T-helper 1 cell (primary cell): ENCODE data around the gene PPFIA4.

Experiments
- DNase-seq, 5 donors: peaks; one replicate each; pipeline ENCODE4 v3.0.0-alpha.2; 2012 to 2020

Gene PPFIA4

GRCh38 chr1:203041351-203041932 lies 15.2 kb downstream of the PPFIA4 start:
- DNase-seq: no peak

DNA sequence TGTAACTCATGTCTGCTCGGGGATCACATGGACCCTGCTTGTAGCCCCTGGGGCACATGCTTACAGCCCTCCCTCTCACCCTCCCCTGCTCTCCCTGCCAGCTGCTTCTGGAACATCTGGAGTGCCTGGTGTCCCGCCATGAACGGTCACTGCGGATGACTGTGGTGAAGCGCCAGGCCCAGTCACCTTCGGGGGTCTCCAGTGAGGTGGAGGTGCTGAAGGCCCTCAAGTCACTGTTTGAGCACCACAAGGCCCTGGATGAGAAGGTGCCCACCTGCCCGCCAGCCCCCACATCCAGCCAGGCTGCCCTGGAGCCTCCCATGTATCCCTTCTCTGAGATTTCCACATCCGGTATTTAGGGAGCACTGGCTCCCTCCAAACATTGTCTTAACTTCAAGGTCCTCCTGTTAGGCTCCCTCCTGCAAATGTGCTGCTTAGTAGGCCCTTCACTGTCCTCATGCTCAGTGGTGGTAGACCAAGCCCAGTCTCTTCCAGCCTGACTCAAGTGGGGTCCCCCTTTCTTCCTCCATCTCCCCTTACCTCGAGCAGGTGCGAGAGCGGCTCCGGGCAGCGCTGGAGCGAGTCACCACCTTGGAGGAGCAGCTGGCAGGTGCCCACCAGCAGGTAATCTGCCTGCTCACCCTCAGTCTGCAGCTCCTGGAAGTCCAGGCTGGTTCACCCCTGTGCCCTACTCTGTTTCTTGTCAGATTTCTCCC lies 17.7 kb downstream of the PPFIA4 start:
- no peak for DNase-seq

DNA sequence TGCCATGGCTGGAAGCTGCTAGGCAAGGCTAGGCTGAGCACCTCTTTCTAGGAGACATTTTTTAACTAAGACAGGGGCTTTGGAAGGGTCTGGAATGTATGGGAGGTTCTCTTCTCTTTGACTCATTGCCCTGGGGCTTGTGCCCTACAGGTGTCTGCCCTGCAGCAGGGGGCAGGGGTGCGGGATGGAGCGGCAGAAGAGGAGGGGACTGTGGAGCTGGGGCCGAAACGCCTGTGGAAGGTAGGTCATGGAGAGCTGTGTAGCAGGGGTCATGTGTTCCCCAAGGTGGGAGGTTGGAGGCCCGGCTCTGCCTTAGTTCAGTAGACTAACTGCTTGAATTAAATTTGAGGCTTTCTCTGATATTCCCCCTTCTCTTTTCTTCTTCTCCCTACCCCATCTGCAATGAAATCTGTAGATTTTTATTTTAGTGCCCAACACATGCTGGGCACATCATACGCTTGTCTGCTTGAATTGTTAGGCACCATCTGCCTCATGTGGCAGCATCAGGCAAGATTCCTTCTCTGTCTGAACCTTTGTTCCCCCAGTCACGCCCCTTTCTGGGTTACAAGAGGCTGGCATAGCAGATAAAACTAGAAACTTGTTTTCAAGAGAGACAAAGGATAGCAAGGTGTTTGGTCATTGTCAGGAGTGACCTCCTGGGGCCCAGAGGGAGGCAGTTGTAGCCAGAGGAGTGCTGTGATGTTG lies 18.4 kb downstream of the PPFIA4 start:
- no peak for DNase-seq

DNA sequence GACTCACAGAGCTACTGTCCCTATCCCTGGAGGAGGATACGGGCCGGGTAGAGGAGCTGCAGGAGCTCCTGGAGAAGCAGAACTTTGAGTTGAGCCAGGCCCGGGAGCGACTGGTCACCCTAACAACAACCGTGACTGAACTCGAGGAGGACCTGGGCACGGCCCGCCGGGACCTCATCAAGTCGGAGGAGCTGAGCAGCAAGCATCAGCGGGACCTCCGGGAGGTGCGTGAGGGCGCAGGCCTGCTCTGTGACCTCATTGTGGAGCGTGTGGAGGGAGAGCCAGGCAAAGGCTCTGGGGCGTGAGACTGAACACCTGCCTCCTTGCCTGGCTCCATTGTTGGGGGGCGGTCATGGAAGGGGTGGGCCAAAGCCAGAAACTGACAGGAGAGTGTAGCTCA lies 19.0 kb downstream of the PPFIA4 start:
- no peak for DNase-seq

- no peak for DNase-seq
Observed at GRCh38 chr1:203045821-203046594, 19.7 kb downstream of the PPFIA4 start.

- DNase-seq: no peak
Observed at GRCh38 chr1:203046984-203047630, 20.8 kb downstream of the PPFIA4 start.

DNA sequence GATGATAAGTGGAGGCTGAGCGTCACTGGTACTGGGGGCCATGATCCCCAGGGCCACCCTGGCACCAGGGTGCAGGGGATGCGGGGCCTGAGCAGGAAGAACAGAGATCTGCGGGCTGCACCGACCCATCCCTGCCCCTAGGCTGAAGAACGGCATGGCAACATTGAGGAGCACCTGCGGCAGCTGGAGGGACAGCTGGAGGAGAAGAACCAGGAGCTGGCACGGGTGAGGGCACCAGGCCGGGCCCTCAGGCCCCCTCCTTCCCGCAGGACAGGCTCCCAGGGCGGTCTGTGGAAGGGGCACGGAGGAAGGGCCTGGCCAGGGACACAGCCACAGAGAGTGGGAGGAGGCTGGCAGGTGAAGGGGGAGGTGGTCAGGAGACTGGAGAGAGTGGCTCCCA lies 21.8 kb downstream of the PPFIA4 start:
- no peak for DNase-seq

DNA sequence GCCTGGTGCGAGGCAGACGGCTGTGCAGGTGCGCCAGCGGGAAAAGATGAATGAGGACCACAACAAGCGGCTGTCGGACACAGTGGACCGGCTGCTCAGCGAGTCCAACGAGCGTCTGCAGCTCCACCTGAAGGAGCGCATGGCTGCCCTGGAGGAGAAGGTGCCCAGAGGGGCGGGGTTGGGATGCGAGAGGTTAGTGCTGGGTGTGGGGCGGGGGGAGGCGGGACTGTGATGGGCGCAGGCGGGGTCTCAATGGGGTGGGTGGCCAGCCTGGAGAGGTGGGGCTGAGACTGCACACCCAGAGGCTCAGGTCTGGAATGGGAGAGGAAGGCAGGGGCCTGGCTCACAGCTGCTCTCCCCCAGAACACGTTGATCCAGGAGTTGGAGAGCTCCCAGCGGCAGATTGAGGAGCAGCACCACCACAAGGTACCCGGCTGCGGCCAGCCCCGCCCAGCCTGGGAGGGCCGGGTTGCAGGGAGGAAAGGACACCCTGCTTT lies 22.3 kb downstream of the PPFIA4 start:
- DNase-seq: no peak

DNA sequence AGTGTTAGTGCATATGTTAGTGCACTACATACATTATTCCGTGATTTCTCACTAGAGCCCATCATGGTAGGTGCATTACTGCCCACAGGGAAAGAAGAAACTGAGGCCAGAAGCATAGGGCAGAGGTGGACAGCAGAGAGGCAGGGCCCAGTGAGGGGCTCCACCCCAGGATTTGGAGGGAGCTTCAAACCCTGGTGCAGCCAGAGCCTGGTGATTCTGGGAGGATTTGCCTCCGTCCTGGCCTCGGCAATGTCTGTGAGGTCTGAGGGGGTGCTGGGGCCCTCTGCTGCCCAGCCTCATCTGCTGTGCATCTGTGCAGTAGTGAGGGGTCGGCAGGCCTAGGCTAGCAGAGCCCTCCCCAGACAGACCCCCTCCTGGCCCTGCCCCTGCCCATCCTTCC lies 22.8 kb downstream of the PPFIA4 start:
- no peak for DNase-seq

DNA sequence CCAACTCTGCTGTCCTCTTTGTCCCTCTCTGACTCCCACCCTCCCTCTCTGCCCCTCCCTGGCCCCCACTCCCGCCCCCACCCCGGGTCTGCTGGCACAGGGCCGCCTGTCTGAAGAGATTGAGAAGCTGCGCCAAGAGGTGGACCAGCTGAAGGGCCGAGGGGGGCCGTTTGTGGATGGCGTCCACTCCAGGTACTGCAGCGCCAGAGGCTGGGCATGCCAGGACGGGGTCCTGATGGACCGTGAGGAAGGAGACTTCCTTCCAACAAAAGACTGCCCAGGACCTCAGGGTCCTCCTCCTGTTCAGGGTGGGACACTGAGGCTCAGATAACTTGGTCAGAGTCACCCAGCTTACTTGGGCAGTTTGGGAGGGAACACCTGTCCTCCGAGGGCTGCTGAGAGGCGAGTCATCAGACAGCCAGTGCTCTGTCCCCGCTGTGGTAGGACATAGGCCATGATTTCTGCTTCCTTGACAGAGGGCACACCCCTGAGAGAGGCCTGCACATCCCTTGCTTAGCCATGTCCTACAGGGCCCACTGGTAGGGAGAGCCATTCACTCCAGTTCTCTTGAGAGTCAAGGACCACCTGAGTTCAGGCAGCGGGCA lies 23.4 kb downstream of the PPFIA4 start:
- no peak for DNase-seq

GRCh38 chr1:203050826-203051225 lies 24.5 kb downstream of the PPFIA4 start:
- no peak for DNase-seq

DNA sequence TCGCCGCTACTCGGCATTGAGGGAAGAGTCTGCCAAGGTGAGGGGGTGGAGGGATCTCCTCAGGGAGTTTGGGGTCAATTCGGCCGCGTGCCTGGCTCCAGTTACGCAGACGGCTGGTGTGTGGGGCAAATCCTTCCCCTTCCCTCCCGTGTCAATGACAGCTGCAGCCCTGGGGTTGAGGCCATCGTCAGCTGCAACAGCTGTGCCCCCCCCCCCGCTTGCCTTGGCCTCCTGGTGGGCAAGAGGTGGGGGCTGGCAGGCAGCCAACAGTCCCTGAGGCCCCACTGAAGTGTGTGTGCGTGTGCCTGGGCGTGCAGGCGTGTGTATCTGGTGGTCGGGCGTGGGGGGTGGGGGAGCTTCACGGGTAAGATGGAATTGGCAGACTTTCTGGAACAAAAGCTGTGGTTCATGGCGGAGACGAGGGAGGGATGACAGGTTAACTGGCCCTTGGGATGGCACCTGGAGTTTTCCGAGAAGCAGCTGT lies 25.6 kb downstream of the PPFIA4 start:
- DNase-seq: no peak

DNA sequence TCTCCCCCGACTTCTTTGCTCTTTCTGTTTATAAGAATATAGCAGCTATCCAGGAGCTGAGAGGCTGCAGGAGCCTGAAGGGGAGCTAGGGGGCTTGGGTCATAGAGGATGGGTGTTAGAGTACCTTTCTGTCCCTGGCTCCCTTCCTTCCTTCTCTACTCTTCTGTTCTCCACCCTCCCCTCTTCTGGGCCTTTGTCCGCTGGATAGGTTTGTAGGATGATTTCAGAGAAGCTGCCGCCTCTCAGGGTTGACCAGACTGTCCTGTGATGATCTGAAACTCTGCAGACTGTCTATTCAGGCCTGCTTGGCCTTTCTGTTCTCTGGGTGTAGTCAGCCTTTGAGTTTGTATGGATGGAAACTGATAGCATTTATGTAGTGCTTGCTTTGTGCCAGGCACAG lies 26.3 kb downstream of the PPFIA4 start:
- DNase-seq: no peak

DNA sequence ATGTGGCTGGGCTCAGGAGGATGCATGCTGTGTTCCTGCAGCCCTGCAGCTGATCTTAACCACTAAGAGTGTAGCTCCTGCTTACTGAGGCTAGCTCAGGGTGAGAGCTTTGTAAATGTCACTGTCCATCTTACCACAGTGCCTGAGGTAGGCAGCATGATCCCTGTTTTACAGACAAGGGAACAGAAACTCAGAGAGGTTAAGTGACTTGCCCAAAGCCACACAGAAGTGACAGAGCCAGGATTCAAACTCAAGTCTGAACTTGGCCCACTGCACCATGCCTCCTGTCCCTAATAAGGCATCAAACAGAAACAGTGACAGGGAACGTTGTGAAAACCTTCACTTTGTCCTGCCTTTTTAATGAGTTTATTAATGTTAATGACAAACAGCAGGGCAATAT lies 27.9 kb downstream of the PPFIA4 start:
- no peak for DNase-seq

DNA sequence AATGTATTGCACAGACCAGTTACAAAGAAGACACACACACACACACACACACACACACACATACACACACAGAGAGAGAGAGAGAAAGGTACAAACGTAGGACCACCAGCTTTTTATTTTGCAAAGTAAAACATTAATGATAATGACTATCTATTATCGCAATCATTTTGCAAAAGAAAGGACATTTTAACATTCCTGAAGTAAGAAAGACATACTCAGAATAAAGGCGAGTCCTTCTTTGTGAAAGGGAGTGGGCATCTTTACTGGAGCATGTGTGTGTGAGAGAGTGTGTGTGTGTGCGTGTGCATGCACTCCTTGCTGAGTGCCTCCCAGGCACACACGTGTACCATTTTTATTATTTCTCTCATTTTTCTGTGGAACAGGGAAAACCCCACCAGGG lies 28.4 kb downstream of the PPFIA4 start:
- DNase-seq: no peak

GRCh38 chr1:203055161-203055799 lies 29.0 kb downstream of the PPFIA4 start:
- no peak for DNase-seq

DNA sequence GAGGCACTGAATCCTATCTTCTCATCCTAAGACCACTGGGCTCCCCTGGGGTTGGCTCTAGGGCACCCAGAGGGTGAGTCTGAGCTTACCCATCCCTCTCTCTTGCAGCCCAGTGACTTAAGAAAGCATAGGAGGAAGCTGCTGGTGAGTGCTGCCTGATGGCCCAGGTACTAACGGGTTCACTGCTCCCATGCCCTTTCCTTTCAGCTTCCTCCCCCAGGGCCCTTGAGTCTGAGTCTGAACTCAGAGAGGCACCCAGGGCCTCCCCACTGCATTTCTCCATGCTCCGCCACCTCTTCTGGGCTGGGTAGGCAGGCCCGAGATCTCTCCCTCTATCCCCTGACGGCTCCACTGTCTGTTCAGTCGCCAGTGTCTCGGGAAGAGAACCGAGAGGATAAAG lies 29.7 kb downstream of the PPFIA4 start:
- no peak for DNase-seq

DNA sequence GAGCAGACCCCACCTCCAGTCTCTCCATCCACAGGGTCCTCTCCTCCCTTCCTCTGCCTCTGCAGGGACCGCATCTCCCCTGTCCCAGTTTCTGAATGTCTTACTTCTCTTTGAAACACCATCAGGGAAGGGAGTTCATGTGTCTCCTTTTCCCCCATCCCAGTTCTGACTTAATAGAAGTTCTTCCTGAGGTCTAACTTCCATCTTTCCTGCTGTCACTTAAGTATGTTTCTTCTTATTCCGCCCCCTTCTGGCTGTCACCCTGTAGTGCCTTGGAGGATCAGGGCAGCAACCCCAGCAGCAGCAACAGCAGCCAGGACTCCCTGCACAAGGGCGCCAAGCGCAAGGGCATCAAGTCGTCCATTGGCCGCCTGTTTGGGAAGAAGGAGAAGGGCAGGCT lies 30.2 kb downstream of the PPFIA4 start:
- DNase-seq: no peak

GRCh38 chr1:203057911-203058675 lies 31.8 kb downstream of the PPFIA4 start:
- DNase-seq: no peak

GRCh38 chr1:203058676-203058935 lies 32.3 kb downstream of the PPFIA4 start:
- no peak for DNase-seq

- DNase-seq: no peak
Observed at GRCh38 chr1:203059485-203059884, 33.2 kb downstream of the PPFIA4 start.
